GM10847 (cell line): ENCODE results near the gene PNRC1.

Experiments
- POLR2A ChIP-seq: IDR thresholded peaks from 2 replicates; pipeline ENCODE4 v1.6.1; 2011; ENCODE audit not compliant: insufficient read length; ENCODE audit errors: extremely low read depth

The PNRC1 gene

GRCh38 chr6:89122625-89123024, 42.1 kb downstream of the PNRC1 start:
- TF ChIP-seq POLR2A: no peak

- TF ChIP-seq POLR2A: no peak
Measured at GRCh38 chr6:89131599-89131998, 51.0 kb downstream of the PNRC1 start.

- TF ChIP-seq POLR2A: no peak
Measured at GRCh38 chr6:89132057-89132456, 51.5 kb downstream of the PNRC1 start.

GRCh38 chr6:89133981-89134380, 53.4 kb downstream of the PNRC1 start:
- TF ChIP-seq POLR2A: no peak

GRCh38 chr6:89134723-89135122, 54.2 kb downstream of the PNRC1 start:
- TF ChIP-seq POLR2A: no peak
